NCI-H82 treated with DMSO at 0.1 percent for 48 hours (cell line): ENCODE data around the gene LRIG2.
"Not testable (repeated sequence)": the region's sequence is repeated elsewhere in the genome, so short reads cannot be mapped to it uniquely, and the experiment has no call there.

Experiments
- DNase-seq: peaks from one replicate; lab custom pipeline; 2025; ENCODE audit not compliant: unreplicated experiment; lab: John Stamatoyannopoulos, UW

Gene LRIG2

GRCh38 chr1:113057006-113057405, 16.0 kb upstream of the LRIG2 start:
- DNase-seq: no peak

- peak; percentile 82 for DNase-seq
These were observed 13.9 kb upstream of the LRIG2 start for GRCh38 chr1:113058941-113059706.

- not testable (repeated sequence) for DNase-seq
These were observed 9.5 kb upstream of the LRIG2 start for GRCh38 chr1:113063456-113063855.

DNA sequence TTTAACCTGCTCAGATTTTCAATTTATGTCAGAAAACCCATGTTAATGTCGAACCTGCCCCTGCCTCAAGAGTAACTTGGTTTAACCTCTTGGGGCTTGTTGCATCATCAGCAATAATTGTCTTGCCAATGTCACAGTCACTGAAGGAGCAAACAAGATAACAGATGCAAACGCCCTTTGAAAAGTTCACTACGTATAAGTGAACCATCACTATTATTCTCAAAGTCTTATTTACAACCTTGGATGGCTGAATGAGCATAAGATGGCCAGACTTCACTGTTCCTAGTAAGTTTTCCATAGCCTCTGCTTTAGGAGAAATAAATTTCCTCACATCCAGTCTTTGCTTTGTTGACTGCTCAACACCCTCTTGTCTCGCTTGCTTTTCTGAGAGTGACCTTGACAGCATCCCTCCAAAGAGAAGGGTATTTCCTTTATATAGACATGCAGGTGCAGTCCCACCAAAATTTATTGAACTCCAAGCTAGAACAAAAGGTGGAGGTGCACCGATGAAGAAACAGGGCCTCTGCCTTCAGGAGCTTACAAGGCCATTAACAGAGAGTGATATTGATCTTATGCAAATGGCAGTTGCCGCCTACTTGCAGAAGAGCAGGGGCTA, 749 bp upstream of the LRIG2 start:
- no peak for DNase-seq

DNA sequence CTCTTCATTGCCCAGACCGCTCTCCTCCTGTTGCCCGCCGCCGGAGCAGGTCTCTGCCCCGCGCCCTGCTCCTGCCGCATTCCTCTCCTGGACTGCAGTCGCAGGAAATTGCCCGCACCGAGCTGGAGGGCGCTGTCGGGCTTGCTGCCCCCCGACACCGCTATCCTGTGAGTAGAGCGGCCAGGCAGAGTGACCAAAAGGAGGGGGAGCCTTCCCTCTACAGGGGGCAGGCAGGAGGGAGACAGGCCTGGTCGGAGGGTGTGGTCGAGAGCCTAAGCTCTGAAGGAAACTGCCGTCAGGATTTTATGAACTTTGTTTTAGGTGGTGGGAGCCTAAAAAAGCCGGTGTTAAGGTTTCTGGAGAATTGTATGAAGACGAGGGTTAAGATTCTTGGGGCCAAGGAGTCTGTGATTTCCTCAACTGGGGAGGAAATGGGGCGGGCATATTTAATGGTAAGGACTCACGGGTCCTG, 517 bp downstream of the LRIG2 start:
- no peak for DNase-seq

DNA sequence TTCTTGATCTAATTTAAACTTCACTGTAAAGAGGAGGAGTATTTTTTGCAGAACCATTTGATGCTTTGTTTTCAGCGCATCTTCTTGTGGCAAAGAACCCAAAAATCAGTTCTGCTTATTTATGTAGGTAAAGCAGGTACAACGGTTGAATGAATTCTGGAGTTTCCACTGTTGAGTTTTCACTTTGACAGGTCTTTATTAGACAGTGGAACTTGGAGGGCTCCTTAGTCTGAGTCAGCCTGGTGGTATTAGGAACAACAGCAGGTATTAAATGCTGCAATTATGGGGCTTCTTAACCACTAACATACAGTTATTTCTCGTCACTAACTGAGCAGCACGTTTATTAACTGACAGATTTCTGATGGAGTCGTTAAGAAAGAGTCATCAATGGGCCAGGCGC, 1.2 kb downstream of the LRIG2 start:
- no peak for DNase-seq

DNA sequence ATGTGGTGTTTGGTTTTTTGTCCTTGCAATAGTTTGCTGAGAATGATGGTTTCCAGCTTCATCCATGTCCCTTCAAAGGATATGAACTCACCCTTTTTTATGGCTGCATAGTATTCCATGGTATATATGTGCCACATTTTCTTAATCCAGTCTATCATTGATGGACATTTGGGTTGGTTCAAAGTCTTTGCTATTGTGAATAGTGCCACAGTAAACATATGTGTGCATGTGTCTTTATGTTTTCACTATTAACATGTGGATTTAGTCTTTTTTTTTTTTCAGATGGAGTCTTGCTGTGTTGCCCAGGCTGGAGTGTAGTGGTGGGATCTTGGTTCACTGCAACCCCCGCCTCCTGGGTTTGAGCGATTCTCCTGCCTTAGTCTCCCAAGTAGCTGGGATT, 5.0 kb downstream of the LRIG2 start:
- DNase-seq: not testable (repeated sequence)

DNA sequence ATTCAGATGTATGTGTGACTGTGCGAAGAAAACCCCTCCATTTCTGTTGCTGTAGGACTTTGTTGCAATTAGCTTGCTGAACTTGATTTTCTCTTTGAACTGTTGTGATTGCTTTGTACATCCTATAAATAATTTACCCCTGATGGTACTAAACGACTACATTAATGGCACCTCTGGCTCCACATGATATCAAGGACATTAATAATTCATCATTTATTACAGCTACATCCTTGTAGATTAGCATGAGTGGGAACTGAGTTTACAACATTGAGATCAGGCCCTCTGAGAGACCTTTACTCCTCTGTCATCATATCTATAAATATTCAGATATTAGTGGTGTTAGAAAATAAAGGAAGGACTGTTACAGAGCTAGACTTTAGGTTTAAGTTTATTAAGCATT, 13.5 kb downstream of the LRIG2 start:
- DNase-seq: no peak

- DNase-seq: no peak
These were observed 16.0 kb downstream of the LRIG2 start for GRCh38 chr1:113088972-113089371.

- no peak for DNase-seq
These were observed 17.1 kb downstream of the LRIG2 start for GRCh38 chr1:113090051-113090450.

DNA sequence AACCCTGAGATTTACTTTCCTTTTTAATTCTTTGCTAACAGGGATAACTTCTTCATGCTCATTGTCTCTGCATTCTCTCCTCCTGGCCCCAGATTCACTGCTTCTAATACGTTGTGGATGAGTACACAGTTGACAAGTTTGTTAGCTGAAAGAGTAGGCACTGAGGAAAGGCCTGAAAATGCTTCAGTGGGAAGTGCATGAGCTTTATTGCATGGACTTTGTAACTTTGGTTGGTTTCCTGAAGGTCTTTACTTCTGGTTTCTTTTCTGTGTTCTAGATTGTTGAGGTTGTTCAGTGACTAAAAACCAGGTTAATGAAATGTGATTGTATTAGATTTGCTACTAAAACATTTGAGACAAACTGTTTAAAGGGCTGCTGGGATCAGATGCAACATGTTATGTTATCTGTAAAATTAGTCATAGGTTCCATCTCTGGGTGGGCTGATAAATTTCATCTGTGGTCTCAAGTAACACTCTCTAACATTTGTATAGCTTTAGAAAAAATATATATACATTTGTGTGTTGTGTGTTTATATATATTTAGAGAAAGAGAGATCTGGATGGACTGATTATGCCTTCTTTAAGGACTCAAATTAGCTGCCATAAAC, 19.1 kb downstream of the LRIG2 start:
- no peak for DNase-seq

GRCh38 chr1:113094506-113094905, 21.5 kb downstream of the LRIG2 start:
- no peak for DNase-seq

DNA sequence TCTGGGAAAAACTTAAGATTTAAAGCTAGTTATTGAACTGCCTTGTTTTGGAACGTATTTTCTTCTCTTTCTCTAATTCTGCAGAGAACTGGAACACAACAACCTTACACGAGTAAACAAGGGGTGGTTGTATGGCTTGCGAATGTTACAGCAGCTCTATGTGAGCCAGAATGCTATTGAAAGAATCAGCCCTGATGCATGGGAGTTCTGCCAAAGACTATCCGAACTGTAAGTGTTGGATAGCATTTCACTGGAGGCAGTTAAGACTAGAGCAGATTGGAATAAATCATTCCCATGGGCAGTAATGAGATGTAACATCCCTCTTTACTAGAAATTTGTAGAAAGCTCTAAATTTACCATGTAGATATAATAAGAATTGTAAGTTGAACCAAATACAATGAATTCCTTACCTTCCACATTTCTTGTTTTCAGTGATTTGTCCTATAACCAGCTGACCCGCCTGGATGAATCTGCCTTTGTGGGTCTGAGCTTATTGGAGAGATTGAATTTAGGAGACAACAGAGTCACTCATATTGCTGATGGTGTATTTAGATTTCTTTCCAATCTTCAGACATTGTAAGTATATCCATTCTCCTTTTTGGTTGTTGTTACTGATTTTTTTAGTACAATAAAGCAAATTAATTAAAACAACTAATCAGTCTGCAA, 22.9 kb downstream of the LRIG2 start:
- no peak for DNase-seq

DNA sequence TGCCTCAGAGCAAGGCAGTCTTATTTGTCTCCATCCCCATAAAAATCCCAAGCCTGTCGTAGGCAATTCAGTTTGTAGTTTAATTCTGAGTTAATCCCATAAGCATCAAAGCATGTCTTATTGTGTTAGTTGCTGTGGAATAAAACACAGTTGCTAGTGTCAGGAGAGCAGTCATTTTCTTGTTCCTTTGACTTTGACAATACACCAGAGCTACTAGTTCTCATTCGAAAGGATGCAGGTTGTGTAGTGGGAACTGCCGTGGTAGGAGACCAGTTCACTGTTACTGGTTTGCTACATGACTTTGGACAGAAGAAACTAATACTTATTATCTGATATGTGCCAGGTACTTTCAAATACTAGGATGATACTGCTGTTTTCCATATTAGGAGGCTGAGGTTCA, 23.5 kb downstream of the LRIG2 start:
- DNase-seq: no peak

GRCh38 chr1:113101588-113101987, 28.6 kb downstream of the LRIG2 start:
- no peak for DNase-seq

GRCh38 chr1:113103048-113103447, 30.1 kb downstream of the LRIG2 start:
- DNase-seq: no peak

DNA sequence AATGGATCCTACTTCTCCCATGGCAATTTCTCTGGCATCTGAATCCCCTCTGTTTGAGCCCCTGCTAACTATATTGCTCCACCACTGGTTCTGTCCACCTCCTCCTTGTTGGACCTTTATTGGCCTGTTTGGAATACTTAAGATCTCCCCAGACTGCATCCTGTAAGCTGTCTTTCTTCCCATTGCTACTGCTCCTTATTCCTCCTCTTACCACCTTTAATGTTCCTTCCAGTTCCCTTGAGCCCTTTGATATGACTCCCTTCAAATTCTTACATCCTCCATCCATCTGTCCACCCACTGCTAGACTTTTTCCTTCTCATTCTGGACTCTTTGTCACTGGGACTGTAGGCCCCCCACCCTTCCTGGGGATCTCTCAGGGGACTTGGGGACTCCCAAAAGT, 31.0 kb downstream of the LRIG2 start:
- no peak for DNase-seq

- DNase-seq: no peak
These were observed 33.9 kb downstream of the LRIG2 start for GRCh38 chr1:113106910-113107309.

- no peak for DNase-seq
These were observed 37.0 kb downstream of the LRIG2 start for GRCh38 chr1:113109908-113110554.

- no peak for DNase-seq
These were observed 45.3 kb downstream of the LRIG2 start for GRCh38 chr1:113118266-113118665.

DNA sequence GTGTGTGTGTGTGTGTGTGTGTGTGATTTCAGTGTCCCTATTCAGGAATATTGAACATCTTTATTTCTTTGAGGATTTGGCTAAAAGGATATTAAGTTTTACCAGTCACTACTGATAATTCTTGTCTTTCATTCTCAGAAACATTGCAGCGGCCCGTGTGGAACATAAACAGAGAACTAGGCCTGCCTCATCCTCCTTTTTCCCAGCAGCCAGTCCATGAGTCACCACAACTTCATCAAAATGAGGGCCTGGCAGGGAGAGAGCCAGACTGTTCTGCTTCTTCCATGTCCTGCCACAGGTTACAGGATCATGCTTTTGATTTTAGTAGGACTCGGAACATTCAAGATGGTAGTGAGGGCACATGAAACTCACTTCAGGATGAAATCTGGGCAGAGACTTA, 50.7 kb downstream of the LRIG2 start:
- no peak for DNase-seq
